GM15510 (cell line): ENCODE measurements around the gene CDKL2.

Experiments used
- POLR2A ChIP-seq: IDR thresholded peaks from 3 replicates; pipeline ENCODE4 v1.6.1; 2011; ENCODE audit warnings: borderline replicate concordance; ENCODE audit not compliant: insufficient read length; ENCODE audit errors: extremely low read depth

The CDKL2 gene

DNA sequence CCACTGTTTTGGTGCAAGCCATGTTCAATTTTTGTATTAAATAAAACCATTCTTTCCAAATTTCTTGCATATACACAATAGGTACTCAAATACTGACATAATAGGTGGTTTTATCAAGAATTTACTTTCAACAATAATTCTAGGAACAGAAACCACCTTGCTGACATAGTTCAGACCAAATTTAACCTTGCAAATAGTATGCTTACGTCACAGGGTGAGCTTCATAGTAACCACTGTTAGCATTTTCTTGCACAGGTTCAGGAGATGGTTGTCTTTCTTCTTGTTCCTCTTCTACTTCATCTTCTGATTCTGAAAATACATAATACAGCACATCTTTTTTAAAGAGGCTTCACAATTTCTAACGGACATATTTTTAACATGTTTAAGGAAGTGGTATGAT is 25.2 kb upstream of the CDKL2 start:
- no peak for TF ChIP-seq POLR2A

DNA sequence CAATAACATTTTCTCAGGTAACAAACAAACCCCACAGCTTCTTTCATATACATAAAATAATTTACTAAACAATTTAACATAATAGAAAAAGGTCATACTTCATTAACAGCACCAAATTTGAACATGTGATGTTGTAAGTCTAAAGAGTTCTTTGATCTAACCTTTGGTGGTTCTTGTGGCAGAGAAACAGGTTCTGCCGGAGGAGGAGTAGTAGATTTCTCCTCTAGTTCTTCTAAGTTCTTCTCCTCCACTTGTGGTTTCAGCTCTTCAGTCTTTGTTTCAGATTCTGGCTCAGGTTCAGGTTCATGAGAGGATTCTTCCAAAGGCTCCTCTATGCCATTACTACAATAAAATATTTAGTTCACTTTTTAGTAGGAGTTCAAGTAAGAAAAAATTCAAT is 24.6 kb upstream of the CDKL2 start:
- TF ChIP-seq POLR2A: no peak

DNA sequence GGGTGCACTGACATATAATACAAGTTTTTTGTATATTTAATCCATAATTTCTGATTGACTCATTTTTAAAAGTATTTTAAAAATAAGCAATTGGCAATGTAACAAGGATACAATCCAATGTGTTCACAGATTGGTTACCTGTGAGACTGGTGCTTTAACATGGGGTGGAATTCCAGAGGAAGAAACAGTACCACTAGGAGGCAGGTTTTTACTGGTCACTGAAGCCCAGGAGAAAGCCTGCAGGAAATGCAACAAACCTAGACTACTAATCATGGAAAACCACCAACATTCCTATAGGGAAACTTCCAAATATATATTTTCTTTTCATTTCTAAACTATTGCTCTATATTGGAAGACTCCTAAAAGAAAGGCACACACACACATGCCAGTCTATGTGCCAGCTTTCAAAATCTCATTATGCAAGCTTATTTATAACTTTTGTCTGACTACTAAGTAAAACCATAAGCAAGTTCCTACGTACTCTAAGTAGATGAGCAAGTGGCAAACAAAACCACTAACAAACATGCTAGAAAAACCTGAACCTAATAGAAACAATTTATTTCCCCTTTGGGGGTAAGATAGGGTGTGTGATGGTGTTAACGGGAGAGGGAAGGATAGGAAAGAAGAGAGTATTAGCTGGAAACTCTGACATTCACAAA is 23.6 kb upstream of the CDKL2 start:
- TF ChIP-seq POLR2A: no peak

DNA sequence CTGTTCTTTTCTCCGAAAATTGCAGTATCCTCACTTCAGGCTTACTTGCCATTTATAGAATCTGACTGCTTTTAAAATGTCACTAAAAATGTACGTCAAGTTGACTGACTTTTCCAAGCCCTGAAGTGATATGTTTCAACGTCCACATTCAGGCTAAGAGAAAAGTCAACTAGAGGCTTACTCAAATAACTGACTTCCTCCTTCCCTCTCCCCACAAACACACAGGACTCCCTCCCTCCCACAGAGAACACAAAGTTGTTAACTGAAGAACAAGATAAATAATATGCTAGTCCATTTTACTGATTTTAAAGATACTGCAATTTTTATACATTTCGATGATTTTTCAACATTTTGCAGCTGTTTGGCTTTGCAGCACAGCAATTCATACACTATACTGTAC is 13.8 kb upstream of the CDKL2 start:
- no peak for TF ChIP-seq POLR2A

DNA sequence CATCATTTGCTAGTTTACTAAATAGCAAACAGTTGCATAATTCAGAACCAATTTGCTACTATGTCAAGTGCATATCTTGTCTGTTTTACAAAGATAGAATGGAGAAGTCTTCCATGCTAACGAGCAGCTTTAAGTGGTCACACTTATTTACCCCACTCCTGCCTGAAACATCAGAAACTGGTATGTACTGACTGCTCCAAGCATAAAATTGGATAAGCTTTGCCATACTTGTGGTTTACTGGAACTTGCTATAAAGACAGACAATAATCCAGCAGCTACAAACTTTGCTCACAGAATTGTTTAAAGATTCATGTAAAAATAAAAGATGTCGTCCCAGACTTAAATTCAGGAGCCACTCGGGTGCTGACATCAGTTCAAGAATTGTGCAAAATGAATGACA is 13.3 kb upstream of the CDKL2 start:
- no peak for TF ChIP-seq POLR2A

DNA sequence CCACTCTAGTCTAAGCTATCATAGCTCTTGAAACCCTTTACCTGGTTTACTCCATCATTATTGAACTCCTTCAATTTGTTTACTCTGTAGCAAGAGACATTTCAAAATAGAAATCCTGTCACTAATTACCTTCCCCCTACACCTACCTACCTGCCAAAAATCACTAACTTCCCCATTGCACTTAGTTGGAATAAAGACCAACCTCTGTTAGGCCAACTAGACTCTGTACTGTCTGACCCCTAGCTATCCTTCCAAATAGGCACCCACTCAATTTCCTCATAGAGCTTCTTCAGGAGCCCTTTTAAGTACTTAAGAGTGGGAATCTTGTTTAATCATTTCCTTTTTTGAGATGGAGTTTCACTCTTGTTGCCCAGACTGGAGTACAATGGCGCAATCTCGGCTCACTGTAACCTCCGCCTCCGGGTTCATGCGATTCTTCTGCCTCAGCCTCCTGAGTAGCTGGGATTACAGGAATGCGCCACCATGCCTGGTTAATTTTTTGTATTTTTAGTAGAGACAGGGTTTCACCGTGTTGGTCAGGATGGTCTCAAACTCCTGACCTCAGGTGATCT is 8.9 kb upstream of the CDKL2 start:
- no peak for TF ChIP-seq POLR2A

DNA sequence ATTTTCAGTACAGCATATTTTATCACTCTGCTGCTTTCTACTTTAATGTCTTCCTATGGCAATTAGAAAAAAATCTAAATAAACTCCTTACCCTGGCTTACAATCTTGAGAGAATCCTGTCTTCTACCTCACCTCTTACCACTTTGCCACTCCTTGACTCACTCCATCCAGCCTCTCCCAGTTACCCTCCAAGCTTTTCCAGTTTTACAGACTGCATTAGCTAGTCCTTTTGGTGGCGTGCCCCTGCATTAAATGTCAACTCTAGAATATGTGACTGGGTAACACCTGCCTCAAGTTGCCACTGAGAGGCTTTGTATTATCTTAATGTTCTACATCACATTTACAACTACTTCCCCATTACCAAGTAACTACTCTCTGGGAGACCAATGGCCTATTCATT is 7.5 kb upstream of the CDKL2 start:
- no peak for TF ChIP-seq POLR2A

DNA sequence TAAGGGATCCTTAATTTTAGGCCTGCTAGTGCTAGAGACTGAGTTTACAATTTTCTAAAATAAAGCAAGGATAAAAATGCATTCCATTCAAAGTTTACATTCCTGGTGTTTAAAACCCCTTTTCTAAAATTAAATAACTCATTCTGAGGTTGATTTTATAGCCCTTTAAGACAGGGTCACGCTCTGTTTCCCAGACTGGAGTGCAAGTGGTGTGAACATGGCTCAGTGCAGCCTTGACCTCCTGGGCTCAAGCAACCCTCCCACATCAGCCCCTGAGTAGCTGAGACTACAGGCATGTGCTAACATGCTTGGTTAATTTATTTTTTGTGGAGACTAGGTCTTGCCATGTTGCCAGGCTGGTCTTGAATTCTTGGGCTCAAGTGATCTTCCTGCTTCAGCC is 6.8 kb upstream of the CDKL2 start:
- no peak for TF ChIP-seq POLR2A

DNA sequence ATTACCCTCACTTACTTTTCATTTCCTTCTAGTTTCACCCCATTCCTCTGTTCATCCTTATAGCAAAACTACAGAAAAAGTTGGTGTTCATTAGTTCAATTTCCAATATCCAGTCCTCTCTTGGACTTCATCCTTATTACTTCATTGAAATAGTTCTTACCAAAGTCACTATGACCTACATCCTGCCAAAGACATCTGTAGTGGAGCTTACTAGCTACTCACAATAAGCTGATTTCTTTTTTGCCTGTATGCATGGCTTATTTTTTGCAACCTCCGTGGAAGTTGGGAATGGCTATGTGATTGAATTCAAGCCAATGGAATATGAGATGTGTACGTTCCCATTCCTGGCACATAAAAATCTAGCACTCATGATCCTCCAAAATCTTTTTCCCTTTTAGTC is 4.6 kb upstream of the CDKL2 start:
- TF ChIP-seq POLR2A: no peak

DNA sequence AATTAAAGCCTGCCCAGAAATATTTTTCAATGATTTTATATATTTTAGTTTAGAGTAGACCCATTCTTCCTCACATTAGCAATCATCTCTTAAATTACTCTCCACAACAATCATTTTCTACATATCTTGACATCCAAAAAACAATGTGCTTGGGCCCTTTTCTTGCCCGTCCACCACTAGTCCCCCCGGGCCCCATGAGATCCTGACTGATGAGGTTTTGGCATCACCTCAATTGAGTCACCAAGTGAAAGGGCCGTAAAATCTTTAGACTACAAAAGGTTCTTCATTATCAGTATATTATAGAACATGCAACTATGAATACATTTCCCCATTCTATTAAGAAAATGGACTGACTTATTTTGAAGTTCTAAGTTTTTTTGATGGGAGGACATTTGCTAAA is 4.0 kb upstream of the CDKL2 start:
- TF ChIP-seq POLR2A: no peak

DNA sequence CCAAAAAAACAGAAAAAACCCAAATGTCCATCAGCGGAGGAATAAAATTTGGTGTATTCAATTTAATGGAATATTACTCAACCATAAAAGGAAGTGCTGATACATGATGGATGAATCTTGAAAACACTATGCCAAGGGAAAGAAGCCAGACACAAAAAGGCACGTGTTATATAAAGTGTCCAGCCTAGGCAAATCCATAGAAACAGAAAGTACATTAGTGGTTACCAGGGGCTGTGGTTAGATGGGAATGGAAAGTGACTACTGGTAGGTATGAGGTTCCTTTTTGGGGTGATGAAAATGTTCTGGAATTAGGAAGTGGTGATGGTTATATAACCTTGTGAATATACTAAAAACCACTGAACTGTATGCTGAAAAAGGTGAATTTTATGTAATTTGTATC is 3.5 kb upstream of the CDKL2 start:
- TF ChIP-seq POLR2A: no peak

DNA sequence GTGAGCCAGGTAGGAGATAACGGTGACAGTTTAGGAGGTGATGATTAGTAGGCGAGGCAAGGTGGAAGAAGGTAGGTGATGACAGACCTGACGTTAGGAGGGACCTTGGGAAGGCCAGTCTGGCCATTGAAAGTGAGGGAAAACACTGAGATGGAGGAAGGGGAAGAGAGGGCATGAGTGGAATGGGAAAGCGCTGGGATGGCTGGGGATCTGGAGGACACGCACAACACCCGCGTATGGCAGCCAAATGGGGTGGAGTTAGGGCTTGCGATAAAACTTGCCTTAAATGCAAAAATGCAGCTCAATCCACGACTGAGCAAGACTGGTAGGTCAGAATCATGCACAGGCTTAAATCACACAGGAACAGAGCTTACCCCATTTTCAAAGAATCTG is 605 bp upstream of the CDKL2 start:
- no peak for TF ChIP-seq POLR2A

DNA sequence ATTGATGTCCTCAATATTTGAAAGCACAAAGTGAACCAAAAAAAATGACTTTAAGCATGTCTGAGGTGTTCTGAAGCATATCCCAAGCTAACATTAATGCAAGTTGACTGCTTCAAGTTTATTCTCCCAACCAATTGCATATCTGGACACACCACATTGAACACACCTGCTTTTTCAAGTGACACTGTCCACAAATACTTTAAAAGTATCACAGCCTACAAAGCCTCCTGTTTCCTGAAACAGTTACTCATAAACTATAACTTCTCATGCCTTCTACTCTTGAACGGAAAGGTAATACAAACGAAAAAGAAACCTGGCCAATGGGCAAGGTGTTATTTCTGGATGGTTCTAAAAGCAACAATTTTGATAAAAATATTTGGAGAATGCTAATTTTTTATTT is 1.1 kb downstream of the CDKL2 start:
- TF ChIP-seq POLR2A: no peak

DNA sequence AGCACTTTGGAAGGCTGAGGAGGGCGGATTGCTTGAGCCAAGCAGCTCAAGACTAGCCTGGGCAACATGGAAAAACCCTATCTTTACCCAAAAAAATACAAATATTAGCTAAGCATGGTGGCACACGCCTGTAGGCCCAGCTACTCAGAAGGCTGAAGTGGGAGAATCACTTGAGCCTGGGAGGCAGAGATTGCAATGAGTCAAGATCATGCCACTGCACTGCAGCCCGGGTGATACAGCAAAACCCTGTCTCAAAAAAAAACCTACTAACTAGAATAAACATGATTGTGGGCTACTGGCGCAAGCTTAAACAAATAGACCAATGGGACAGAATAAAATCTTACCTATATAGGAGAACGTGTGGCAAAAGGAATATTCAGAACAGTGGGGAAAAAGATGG is 7.3 kb downstream of the CDKL2 start:
- no peak for TF ChIP-seq POLR2A

DNA sequence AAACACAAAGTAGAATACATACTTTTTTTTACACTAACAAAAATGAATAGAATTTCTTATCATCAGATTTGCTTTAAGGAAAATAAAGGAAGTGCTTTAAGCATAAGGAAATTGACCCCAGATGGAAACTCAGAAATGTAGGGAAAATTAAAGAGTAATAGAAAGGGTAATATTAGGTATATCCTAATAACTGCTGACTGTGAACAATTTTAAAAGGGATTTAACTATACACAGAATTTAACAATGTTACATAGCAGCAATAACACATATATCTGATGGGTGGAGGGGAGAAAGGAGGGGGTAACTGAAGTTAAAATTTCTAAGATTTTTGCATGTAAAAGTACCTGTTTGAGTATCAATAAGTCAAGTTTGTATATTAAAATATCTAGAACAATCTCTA is 8.6 kb downstream of the CDKL2 start:
- no peak for TF ChIP-seq POLR2A

DNA sequence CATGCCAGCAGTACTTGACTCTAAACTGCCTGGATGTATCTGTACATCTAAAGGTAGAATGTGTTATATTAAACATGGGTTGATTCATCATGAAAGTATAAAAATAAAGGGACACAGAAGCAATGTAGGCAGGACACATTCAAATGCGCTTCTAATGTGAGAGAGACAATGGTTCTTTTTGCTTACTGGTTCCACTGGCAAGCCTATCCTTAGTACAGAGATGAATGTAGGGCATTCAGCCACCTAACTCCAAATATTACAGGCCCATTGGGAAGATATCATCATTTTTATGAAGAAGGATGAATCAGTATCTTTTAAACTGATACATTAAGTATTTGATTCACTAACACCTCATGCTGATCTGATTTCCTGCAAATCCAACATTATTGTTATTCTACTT is 18.0 kb downstream of the CDKL2 start:
- TF ChIP-seq POLR2A: no peak

DNA sequence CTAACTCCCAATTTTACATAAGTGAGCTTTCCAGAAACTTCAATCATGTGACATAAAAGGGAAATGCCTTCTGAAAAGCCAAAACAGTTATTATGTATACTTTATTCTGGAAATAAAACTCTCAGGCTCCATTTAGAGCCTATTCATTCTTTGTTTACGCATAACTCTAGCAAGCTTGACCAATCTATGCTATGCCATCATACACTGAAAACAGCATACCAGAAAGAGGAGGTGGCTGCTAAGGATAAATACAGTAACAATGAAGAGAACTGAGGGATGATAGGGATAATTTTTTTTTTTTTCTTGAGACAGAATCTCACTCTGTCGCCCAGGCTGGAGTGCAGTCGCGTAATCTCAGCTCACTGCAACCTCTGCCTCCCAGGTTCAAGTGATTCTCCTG is 24.4 kb downstream of the CDKL2 start:
- TF ChIP-seq POLR2A: no peak
